ENCODE results near the gene TEX44.
A peak's percentile ranks its signal among the peaks of the same experiment; 100 is the strongest.
"Not testable (repeated sequence)": the region's sequence is repeated elsewhere in the genome, so short reads cannot be mapped to it uniquely, and the experiment has no call there.

TEX44 gene

DNA sequence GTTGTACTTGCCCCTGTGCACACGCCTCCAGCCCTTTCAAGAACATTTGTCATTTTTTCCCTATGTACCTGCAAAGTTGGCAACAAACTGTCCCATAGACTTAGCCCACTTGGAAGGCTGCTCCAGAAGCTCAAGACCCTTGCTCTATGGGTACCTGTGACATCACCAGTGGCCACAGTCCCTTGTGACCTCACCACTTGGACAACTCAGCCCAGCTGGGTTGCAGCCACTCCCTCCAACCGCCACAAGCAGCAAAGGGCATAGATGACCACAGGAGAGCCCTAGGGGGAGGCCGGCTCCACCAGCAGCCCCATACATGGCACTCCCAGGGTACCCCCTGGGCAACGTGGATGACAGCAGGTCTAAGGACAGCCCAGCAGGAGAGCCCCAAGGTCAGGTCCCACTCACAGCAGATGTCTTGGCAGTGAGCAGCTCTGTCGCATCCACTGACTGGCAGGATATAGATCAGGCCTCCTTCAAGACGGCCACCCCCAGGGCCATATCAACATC, at the start of gene TEX44:
TSS of gene TEX44 (plus strand) at position 229 of the 510 bp plus-strand sequence. CDS start at position 317, 88 bp downstream.
- no peak for DNase-seq

DNA sequence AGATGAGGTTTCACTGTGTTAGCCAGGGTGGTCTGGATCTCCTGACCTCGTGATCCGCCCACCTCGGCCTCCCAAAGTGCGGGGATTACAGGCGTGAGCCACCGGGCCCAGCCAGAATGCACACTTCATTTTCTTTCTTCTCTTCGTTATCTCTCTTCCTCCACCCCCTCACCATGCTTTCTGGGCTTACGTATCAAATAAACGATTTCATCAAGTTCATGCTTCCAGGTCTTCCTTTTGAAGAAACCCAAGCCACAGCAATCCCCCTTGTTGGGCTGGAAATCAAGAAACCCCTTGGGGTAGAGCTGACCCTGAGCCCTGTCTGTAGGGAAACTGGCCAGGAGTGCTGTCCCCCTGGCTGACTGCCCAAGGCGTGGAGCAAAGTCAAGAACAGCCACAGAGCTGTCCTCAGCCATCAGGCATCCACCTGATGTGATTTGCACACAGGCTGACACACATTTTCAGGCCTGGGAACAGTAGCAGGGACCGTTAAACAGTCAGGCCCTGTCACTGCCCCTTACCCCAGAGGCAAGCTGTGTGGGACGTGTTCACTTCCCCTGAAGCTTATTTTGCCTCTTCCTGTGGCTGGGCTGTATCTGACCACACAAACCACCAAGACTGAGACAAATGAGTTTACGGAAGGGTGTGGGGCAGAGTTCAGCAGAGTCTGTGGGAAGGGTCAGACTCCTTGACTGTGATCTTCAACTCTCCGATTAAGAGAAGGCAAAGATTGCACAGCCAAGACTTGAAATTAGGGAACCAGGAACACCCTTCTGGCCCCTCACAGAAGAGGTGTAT, 47.4 kb upstream of the TEX44 start:
- no peak for DNase-seq

DNA sequence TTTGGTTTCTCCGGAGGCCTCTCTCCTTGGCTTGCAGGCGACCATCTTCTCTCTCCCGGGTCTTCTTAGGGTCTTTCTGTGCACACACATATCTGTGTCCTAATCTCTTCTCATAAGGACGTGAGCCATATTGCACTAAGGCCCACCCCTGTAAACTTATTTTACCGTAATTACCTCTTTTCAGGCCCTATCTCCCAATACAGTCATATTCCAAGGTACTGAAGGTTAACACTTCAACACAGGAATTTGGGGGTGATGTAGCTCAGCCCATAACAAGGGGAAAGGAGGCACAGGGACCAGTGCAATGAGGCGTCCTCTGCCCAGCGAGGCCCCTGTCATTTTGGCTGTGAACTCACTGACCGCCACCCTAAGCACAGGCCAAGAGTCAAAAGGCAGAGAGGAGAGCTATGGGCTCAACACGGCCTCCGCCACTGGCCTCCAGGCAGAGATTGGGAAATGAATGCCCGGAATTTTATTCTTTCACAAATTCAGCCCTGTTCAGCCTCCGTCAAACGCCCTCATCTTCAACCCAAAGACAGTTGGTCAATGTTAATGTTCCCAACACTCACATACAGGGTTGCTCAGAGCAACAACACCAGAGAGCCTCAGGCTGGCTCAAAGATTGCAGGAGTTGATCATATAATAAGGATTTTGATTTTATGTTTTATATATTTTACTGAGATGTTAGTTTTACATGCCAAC, 46.5 kb upstream of the TEX44 start:
- no peak for DNase-seq

- no peak for DNase-seq
These were observed 45.2 kb upstream of the TEX44 start for GRCh38 chr2:231547315-231548110.

GRCh38 chr2:231548752-231549151, 43.9 kb upstream of the TEX44 start:
- DNase-seq: no peak

DNA sequence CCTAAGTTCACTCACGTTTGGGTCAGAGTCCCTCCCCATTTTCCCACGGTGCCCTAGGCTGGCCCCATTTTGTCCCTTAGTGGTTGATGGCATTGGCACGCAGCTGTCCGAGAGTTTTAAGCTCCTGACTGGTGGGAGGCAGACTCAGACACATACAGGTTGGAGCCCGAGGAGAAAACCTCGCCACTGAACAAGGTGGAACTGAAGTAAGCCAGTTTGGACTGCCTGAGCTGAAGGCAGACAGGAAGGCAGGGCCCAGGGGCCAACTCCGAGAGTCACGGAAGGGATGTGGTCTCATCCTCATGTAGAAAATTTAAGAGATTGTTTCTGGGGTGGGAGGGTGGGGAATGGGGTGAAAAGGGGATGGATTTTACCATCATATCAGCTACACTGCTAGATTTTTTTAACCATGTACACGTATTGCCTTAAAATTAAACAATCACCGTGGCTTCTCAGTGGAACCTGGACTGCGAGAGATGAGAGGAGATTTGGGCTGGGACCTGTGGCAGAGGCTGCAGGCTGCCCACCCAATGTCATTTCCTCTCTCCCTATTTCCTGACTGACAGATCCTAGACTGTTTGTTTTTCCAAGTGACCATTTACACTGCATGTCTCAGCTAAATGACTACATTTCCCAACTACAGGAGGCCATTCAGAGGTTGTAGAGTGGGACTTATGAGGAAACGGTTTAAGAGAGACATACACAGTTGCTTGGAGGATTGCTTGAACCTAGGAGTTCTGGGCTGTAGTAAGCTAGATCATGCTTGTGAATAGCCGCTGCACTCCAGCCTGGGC, 43.0 kb upstream of the TEX44 start:
- DNase-seq: no peak

- no peak for DNase-seq
These were observed 39.9 kb upstream of the TEX44 start for GRCh38 chr2:231552752-231553151.

DNA sequence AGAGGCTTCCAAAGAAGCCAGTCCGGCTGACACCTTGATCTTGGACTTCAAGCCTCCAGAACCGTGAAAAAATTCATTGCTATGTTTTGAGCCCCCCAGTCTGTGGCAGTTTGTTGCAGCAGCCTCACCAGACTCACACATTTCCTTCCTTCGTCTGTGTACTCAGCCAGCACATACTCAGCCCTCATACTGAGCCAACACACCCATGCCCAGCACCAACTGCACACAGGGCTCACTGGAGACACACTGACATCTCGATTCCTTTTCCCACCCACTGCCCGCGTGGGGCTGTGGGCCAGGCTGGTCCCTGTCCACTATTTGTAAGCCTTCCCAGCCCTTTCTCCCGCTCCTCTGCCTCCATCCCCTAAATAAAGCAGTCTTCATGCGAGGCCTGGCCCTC, 38.3 kb upstream of the TEX44 start:
- no peak for DNase-seq

DNA sequence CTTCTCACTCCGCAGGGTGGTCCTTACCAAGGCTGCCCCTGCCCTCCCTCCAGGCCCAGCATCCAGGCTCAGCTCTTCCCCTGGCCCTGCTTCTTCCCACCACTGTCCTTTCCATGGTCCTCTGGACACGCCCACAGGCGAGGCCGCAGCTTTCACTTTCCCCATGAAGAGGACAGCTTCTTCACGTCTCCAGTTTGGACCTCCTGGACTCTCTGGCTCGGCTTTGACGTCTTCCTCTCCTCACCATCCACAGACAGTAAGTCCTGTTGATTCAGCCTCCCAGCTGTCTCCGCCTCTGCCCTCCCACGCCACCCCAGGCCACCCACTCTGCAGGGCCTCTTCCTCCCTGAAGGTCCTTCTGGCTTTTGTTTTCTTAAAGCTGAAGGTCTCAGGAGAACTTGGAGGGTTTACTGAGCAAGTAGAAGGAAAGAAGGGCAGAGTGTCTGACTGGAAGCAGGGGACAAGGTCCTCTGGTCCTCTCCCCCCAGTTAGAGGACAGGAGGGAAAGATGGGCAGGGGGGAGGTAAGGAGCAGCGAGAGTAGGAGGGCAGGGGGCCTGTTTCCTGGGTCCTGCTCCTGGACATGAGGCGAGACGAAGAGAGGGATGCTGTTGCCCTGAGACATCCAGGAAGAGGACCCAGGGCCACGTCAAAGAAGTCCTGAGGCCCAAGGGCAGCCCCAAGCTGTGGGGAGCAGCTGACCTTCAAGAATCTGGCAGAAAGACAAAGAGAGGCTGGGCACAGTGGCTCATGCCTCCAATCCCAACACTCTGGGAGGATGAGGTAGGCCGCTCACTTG, 37.7 kb upstream of the TEX44 start:
- DNase-seq: no peak

- DNase-seq: not testable (repeated sequence)
These were observed 36.2 kb upstream of the TEX44 start for GRCh38 chr2:231556496-231556895.

DNA sequence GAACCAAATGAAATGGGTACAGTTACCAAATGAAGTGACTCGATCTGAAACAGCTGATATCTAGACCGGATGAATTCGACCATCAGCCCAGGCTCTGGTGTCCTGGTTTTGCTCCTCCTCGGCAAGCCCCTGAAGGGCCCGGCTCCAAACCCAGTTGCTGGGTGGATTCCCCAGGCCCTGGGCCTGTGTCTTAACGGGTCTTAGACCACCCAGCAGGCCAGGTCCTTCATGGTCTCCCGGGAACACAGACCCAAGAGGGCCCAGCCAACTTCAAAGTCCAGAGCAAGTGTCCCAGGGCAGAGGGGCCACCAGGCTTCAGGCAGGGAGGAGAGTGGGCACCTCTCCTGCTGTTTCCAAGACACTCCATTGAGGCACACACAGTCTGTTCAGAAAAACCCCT, 35.7 kb upstream of the TEX44 start:
- DNase-seq: no peak

DNA sequence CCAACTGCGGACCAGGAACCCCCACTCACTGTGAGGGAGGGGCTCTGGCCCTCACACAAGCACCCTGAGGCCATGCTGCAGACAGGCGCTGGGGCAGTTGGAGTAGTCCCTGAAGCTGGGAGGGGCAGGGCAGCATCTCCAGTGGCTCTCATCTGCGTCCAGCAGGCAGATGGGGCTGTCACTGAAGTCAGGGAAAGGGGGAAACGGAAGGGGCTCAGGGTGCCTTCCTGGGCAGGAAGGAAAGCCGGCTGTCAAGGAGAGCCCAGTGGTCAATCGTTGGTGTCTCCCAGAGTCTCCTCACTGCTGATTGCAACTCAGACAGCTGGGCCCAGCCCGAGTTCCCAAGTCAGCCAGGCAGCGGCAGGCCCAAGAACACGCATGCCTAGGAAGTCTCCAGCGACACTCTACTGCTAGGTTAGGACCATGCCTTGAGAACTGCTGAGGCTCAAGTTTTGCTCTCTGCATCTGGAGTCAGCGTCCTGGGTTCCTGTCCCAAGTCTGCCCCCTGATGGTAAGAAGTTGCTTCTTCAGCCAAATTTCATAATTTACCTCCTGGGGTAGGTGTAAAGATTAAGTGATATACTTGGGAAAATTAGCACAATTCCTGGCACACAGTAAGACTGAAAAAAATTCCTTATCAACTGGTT, 35.0 kb upstream of the TEX44 start:
- DNase-seq: peak; percentile 56

GRCh38 chr2:231563378-231563961, 29.2 kb upstream of the TEX44 start:
- peak; percentile 55 for DNase-seq

- no peak for DNase-seq
These were observed 26.6 kb upstream of the TEX44 start for GRCh38 chr2:231565887-231566594.

GRCh38 chr2:231567159-231567558, 25.5 kb upstream of the TEX44 start:
- no peak for DNase-seq

DNA sequence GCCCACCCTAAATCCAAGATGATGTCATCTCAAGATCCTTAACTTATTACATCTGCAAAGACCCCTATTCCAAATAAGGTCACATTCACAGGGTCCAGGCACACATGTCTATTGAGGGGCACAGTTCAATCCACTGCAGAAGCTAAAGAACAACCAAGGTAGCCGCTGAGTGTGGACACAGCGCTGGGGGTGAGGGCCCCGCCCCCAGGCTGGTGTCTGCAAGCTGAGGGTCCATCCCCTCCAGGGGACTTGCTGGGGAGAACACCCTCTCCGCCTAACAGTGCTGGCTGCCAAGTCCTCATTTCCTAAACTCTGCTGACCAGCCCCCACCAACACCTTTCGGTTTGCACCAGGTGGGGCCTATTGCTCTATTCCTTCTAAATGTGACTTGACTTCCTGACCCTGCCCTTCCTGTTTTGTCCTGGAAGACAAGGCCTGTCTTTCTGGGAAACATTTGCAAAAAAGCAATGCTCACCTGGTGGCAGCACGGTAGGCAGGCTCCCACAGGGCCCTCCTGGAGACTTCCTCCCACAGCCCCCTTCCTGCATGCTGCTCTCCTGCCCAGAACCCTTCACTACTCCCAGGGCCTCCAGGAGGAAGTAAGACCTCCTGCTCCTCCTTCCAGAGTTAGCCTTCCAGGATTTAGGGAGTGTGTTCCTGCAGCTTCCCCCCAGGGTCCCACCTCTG, 24.4 kb upstream of the TEX44 start:
- DNase-seq: no peak

GRCh38 chr2:231568785-231569435, 23.8 kb upstream of the TEX44 start:
- DNase-seq: no peak

DNA sequence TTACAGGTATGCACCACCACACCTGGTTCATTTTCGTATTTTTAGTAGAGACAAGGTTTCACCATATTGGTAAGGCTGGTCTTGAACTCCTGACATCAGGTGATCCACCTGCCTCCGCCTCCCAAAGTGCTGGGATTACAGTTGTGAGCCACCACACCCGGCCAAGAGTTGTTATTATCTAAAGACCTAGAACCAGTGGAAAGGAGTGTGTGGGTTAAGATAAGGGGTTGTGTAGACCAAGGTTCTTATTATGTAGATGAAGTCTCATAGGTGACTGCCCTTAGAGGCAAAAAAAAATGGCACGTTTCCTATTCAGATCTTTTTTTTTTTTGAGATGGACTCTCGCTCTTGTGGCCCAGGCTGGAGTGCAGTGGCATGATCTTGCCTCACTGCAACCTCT, 21.7 kb upstream of the TEX44 start:
- DNase-seq: not testable (repeated sequence)

DNA sequence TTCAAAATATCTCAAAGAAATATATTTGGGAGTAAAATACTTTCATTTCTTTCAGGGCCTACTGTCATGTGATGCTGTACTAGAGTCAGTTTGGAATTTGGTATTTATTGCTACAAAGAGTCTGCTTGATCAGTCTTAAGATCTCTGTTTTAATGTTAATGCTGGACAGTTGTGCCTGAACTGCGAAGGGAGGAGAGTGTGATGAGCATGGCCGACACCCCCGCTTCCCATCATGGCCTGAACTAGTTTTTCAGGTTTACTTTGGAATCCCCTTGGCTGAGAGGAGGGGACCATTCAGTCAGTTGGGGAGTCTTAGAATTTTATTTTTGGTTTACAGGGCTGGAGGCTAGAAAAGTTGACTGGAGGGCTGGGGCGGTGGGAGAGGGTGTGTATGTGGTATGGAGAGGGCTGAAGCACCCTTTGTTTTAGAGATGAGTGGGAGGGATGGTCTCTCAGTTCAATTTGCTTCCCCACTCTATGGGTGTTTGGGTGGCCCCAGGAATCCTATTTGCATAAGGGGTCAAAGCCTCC, 20.9 kb upstream of the TEX44 start:
- no peak for DNase-seq
